Measurements from ENCODE around the gene ISX. TPM values are rescaled to one million over a fixed set of nuclear protein-coding genes. Genes with fewer than 3 reads are reported as not detected.
"Not testable (repeated sequence)": the region's sequence is repeated elsewhere in the genome, so short reads cannot be mapped to it uniquely, and the experiment has no call there.

ISX gene
- polyA plus RNA-seq, 2 of the 4 experiments (the other 2 are of a cell fraction), result not detected

GRCh38 chr22:35045451-35045850, 20.5 kb upstream of the ISX start (continued):
- TF ChIP-seq E2F6 (IDR thresholded peaks at IDR 0.05; ENCODE audit: borderline replicate concordance, low read depth), result no peak
- TF ChIP-seq ATOH8 (CRISPR knock-in tag; IDR thresholded peaks at IDR 0.05; ENCODE audit: low read depth), result no peak
- TF ChIP-seq EP300 (IDR thresholded peaks at IDR 0.05), result no peak
- TF ChIP-seq USF2 (IDR thresholded peaks at IDR 0.05), result no peak

- FAIRE-seq (no peak), ATAC-seq (no peak), DNase-seq (ENCODE audit: low read depth in 1 of 2, low spot score in 1 of 2) (no peak)
- POLR2A ChIA-PET, result no interaction called here
- H3K4me3 ChIP-seq, result no peak overlapping the region
- CTCF ChIA-PET, result interaction anchor here (1.5 kb wide), 1 partner anchor 184 kb away, joined by 7 read pairs; no protein-coding TSS in a partner anchor
- no peak for TF ChIP-seq ELK1 (IDR thresholded peaks at IDR 0.05; ENCODE audit: low read depth, low read length)
- no peak for TF ChIP-seq JUN (IDR thresholded peaks at IDR 0.05)
- TF ChIP-seq ZC3H11A (IDR thresholded peaks at IDR 0.05), result no peak
- TF ChIP-seq HOXA7 (CRISPR knock-in tag; IDR thresholded peaks at IDR 0.05), result no peak
- no peak for TF ChIP-seq CBX8 (IDR thresholded peaks at IDR 0.05)
- TF ChIP-seq POLR2AphosphoS2 (conservative IDR thresholded peaks at IDR 0.05; ENCODE audit: low read length), result no peak
- TF ChIP-seq POLR2A (IDR thresholded peaks at IDR 0.05; ENCODE audit: low read length), result no peak
- TF ChIP-seq KDM1A (IDR thresholded peaks at IDR 0.05; ENCODE audit: low read depth), result no peak
- no peak for TF ChIP-seq NPAS2 (CRISPR knock-in tag; IDR thresholded peaks at IDR 0.05; ENCODE audit: borderline replicate concordance)
- no peak for TF ChIP-seq CBX2 (IDR thresholded peaks at IDR 0.05; ENCODE audit: borderline replicate concordance, low read depth)
- no peak for TF ChIP-seq BHLHE40 (IDR thresholded peaks at IDR 0.05; ENCODE audit: low read depth, low read length)
- no peak for TF ChIP-seq CTCF (IDR thresholded peaks at IDR 0.05)
- TF ChIP-seq EP300 (IDR thresholded peaks at IDR 0.05), result no peak
- TF ChIP-seq RARB (CRISPR knock-in tag; IDR thresholded peaks at IDR 0.05), result no peak
- TF ChIP-seq JUNB (IDR thresholded peaks at IDR 0.05), result no peak
- no peak for TF ChIP-seq HEYL (CRISPR knock-in tag; IDR thresholded peaks at IDR 0.05)
- TF ChIP-seq E2F6 (IDR thresholded peaks at IDR 0.05; ENCODE audit: borderline replicate concordance, low read depth), result no peak
- TF ChIP-seq HOXB5 (CRISPR knock-in tag; IDR thresholded peaks at IDR 0.05), result no peak
- TF ChIP-seq RFX5 (IDR thresholded peaks at IDR 0.05), result no peak
- no peak for TF ChIP-seq ZNF302 (CRISPR knock-in tag; IDR thresholded peaks at IDR 0.05)
- H3K4me1 ChIP-seq, result no peaks in the 10 kb centered on the region
- 36% methylated on average over 12 of the region's 12 CpGs for WGBS (ENCODE audit: missing lambda C conversion rate)
- no peak overlapping the region for H3K4me2 ChIP-seq
- H3K27ac ChIP-seq, result no peak overlapping the region
- H3K9me3 ChIP-seq, result no peaks in the 10 kb centered on the region
These were observed 19.1 kb upstream of the ISX start for GRCh38 chr22:35046744-35047462.

GRCh38 chr22:35050038-35050437, 15.9 kb upstream of the ISX start:
- H3K4me1 ChIP-seq, ATAC-seq, POLR2A ChIA-PET: not testable (repeated sequence)

More at GRCh38 chr22:35050038-35050437, 15.9 kb upstream of the ISX start:
- H3K4me2 ChIP-seq; H3K4me3 ChIP-seq; DNase-seq (ENCODE audit: low read depth in 1 of 2, low spot score in 1 of 2); FAIRE-seq; H3K27ac ChIP-seq; H3K9me3 ChIP-seq: not testable (repeated sequence)
- 0% methylated on average over 4 of the region's 4 CpGs for WGBS (ENCODE audit: missing lambda C conversion rate)
- CTCF ChIA-PET, result interaction anchor here (1.7 kb wide), 1 partner anchor 27 kb away, joined by 6 read pairs; no protein-coding TSS in a partner anchor
